ENCODE results near the gene IKBKE. TPM values are rescaled to one million over a fixed set of nuclear protein-coding genes. Genes with fewer than 3 reads are reported as not detected.

IKBKE gene
- total RNA-seq, 1 experiment from 2014 or later, result 36.0 TPM

GRCh38 chr1:206529425-206529824 is 59.1 kb downstream of the IKBKE start:
- Histone ChIP-seq H3K4me2 (ENCODE audit: low read depth, low read length, poor library complexity, severe bottlenecking) (no peak overlapping the region), H3K9me2 (replicated peaks; ENCODE audit: insufficient read depth, low read length) (no peaks in the 10 kb centered on the region), H3K27me3 (ENCODE audit: low read length) (no peaks in the 10 kb centered on the region), H3K9ac (ENCODE audit: low read length) (no peak overlapping the region), H2AFZ (ENCODE audit: low read length) (no peak overlapping the region), H3K79me2 (ENCODE audit: low read length) (no peaks in the 10 kb centered on the region), H3K9me3 (ENCODE audit: low read length) (no peaks in the 10 kb centered on the region), H4K20me1 (ENCODE audit: insufficient read depth, low read depth, low read length) (no peaks in the 10 kb centered on the region), H3K27ac (ENCODE audit: low read length) (no peak overlapping the region), H3K36me3 (ENCODE audit: insufficient read depth, low read length) (no peaks in the 10 kb centered on the region), H3K4me3 (ENCODE audit: low read length) (no peak overlapping the region), H3K4me1 (ENCODE audit: low read length) (peaks cover 14% of the 10 kb centered on the region)
- DNase-seq, result no peak

- no peaks in the 10 kb centered on the region for H4K20me1 ChIP-seq (ENCODE audit: insufficient read depth, low read depth, low read length)
These were observed 62.1 kb downstream of the IKBKE start for GRCh38 chr1:206532368-206532767.

GRCh38 chr1:206534552-206534951 is 64.3 kb downstream of the IKBKE start:
- no peak for DNase-seq

More at GRCh38 chr1:206532368-206532767, 62.1 kb downstream of the IKBKE start:
- Histone ChIP-seq H3K79me2 (ENCODE audit: low read length) (no peaks in the 10 kb centered on the region), H3K9ac (ENCODE audit: low read length) (no peak overlapping the region), H3K4me3 (ENCODE audit: low read length) (no peak overlapping the region), H3K4me2 (ENCODE audit: low read depth, low read length, poor library complexity, severe bottlenecking) (no peak overlapping the region), H3K9me2 (replicated peaks; ENCODE audit: insufficient read depth, low read length) (no peaks in the 10 kb centered on the region), H3K27me3 (ENCODE audit: low read length) (no peaks in the 10 kb centered on the region), H3K9me3 (ENCODE audit: low read length) (no peaks in the 10 kb centered on the region), H2AFZ (ENCODE audit: low read length) (no peak overlapping the region), H3K27ac (ENCODE audit: low read length) (no peak overlapping the region), H3K36me3 (ENCODE audit: insufficient read depth, low read length) (no peaks in the 10 kb centered on the region), H3K4me1 (ENCODE audit: low read length) (no peaks in the 10 kb centered on the region)
- DNase-seq, result no peak

GRCh38 chr1:206535853-206536188 is 65.5 kb downstream of the IKBKE start:
- Histone ChIP-seq H3K9ac (ENCODE audit: low read length) (no peak overlapping the region), H3K9me3 (ENCODE audit: low read length) (no peaks in the 10 kb centered on the region)
- no peak for DNase-seq

More at GRCh38 chr1:206534552-206534951, 64.3 kb downstream of the IKBKE start:
- Histone ChIP-seq H4K20me1 (ENCODE audit: insufficient read depth, low read depth, low read length) (no peaks in the 10 kb centered on the region), H3K36me3 (ENCODE audit: insufficient read depth, low read length) (no peaks in the 10 kb centered on the region), H3K9me3 (ENCODE audit: low read length) (no peaks in the 10 kb centered on the region), H3K79me2 (ENCODE audit: low read length) (no peaks in the 10 kb centered on the region), H3K27ac (ENCODE audit: low read length) (no peak overlapping the region), H3K4me1 (ENCODE audit: low read length) (no peaks in the 10 kb centered on the region; the same call in 1 of the 2 replicates), H3K9ac (ENCODE audit: low read length) (no peak overlapping the region), H3K9me2 (replicated peaks; ENCODE audit: insufficient read depth, low read length) (no peaks in the 10 kb centered on the region), H3K27me3 (ENCODE audit: low read length) (no peaks in the 10 kb centered on the region), H2AFZ (ENCODE audit: low read length) (no peak overlapping the region), H3K4me2 (ENCODE audit: low read depth, low read length, poor library complexity, severe bottlenecking) (no peak overlapping the region), H3K4me3 (ENCODE audit: low read length) (no peak overlapping the region)

GRCh38 chr1:206537141-206537540 is 66.9 kb downstream of the IKBKE start:
- no peaks in the 10 kb centered on the region; the same call in 1 of the 2 replicates for H3K4me1 ChIP-seq (ENCODE audit: low read length)
- H2AFZ ChIP-seq (ENCODE audit: low read length), result no peak overlapping the region
- no peak for DNase-seq

More at GRCh38 chr1:206535853-206536188, 65.5 kb downstream of the IKBKE start:
- Histone ChIP-seq H3K79me2 (ENCODE audit: low read length) (no peaks in the 10 kb centered on the region), H3K4me2 (ENCODE audit: low read depth, low read length, poor library complexity, severe bottlenecking) (no peak overlapping the region), H4K20me1 (ENCODE audit: insufficient read depth, low read depth, low read length) (no peaks in the 10 kb centered on the region), H3K4me3 (ENCODE audit: low read length) (no peak overlapping the region), H3K4me1 (ENCODE audit: low read length) (no peaks in the 10 kb centered on the region; the same call in 1 of the 2 replicates), H3K27me3 (ENCODE audit: low read length) (no peaks in the 10 kb centered on the region), H3K36me3 (ENCODE audit: insufficient read depth, low read length) (no peaks in the 10 kb centered on the region), H2AFZ (ENCODE audit: low read length) (no peak overlapping the region), H3K9me2 (replicated peaks; ENCODE audit: insufficient read depth, low read length) (no peaks in the 10 kb centered on the region), H3K27ac (ENCODE audit: low read length) (no peak overlapping the region)

GRCh38 chr1:206538086-206538770 is 68.0 kb downstream of the IKBKE start:
- Histone ChIP-seq H3K9me3 (ENCODE audit: low read length) (no peaks in the 10 kb centered on the region), H3K27me3 (ENCODE audit: low read length) (no peaks in the 10 kb centered on the region), H3K4me2 (ENCODE audit: low read depth, low read length, poor library complexity, severe bottlenecking) (no peak overlapping the region), H3K4me3 (ENCODE audit: low read length) (no peak overlapping the region), H3K4me1 (ENCODE audit: low read length) (no peaks in the 10 kb centered on the region; the same call in 1 of the 2 replicates), H2AFZ (ENCODE audit: low read length) (no peak overlapping the region), H3K79me2 (ENCODE audit: low read length) (no peaks in the 10 kb centered on the region), H3K9ac (ENCODE audit: low read length) (no peak overlapping the region), H3K27ac (ENCODE audit: low read length) (no peak overlapping the region), H4K20me1 (ENCODE audit: insufficient read depth, low read depth, low read length) (no peaks in the 10 kb centered on the region), H3K9me2 (replicated peaks; ENCODE audit: insufficient read depth, low read length) (no peaks in the 10 kb centered on the region), H3K36me3 (ENCODE audit: insufficient read depth, low read length) (no peaks in the 10 kb centered on the region)
- no peak for DNase-seq

More at GRCh38 chr1:206537141-206537540, 66.9 kb downstream of the IKBKE start:
- no peaks in the 10 kb centered on the region for H3K36me3 ChIP-seq (ENCODE audit: insufficient read depth, low read length)
- no peaks in the 10 kb centered on the region for H3K9me2 ChIP-seq (replicated peaks; ENCODE audit: insufficient read depth, low read length)
- no peak overlapping the region for H3K4me2 ChIP-seq (ENCODE audit: low read depth, low read length, poor library complexity, severe bottlenecking)
- H3K27ac ChIP-seq (ENCODE audit: low read length), result no peak overlapping the region
- no peaks in the 10 kb centered on the region for H3K79me2 ChIP-seq (ENCODE audit: low read length)
- no peaks in the 10 kb centered on the region for H3K27me3 ChIP-seq (ENCODE audit: low read length)
- H3K9ac ChIP-seq (ENCODE audit: low read length), result no peak overlapping the region
- H4K20me1 ChIP-seq (ENCODE audit: insufficient read depth, low read depth, low read length), result no peaks in the 10 kb centered on the region
- H3K9me3 ChIP-seq (ENCODE audit: low read length), result no peaks in the 10 kb centered on the region
- no peak overlapping the region for H3K4me3 ChIP-seq (ENCODE audit: low read length)

- no peak overlapping the region for H3K4me3 ChIP-seq (ENCODE audit: low read length)
- no peak for DNase-seq
- H3K9me2 ChIP-seq (replicated peaks; ENCODE audit: insufficient read depth, low read length), result no peaks in the 10 kb centered on the region
- H3K79me2 ChIP-seq (ENCODE audit: low read length), result no peaks in the 10 kb centered on the region
- H2AFZ ChIP-seq (ENCODE audit: low read length), result no peak overlapping the region
- H3K27me3 ChIP-seq (ENCODE audit: low read length), result no peaks in the 10 kb centered on the region
- H3K27ac ChIP-seq (ENCODE audit: low read length), result no peak overlapping the region
- no peaks in the 10 kb centered on the region for H3K9me3 ChIP-seq (ENCODE audit: low read length)
- H3K4me2 ChIP-seq (ENCODE audit: low read depth, low read length, poor library complexity, severe bottlenecking), result no peak overlapping the region
- no peaks in the 10 kb centered on the region for H3K36me3 ChIP-seq (ENCODE audit: insufficient read depth, low read length)
- no peaks in the 10 kb centered on the region; the same call in 1 of the 2 replicates for H3K4me1 ChIP-seq (ENCODE audit: low read length)
- H4K20me1 ChIP-seq (ENCODE audit: insufficient read depth, low read depth, low read length), result no peaks in the 10 kb centered on the region
- no peak overlapping the region for H3K9ac ChIP-seq (ENCODE audit: low read length)
These were observed 68.8 kb downstream of the IKBKE start for GRCh38 chr1:206538901-206539640.

- Histone ChIP-seq H3K4me1 (ENCODE audit: low read length) (no peaks in the 10 kb centered on the region; the same call in 1 of the 2 replicates), H3K27ac (ENCODE audit: low read length) (no peak overlapping the region), H3K79me2 (ENCODE audit: low read length) (no peaks in the 10 kb centered on the region), H3K27me3 (ENCODE audit: low read length) (no peaks in the 10 kb centered on the region), H2AFZ (ENCODE audit: low read length) (no peak overlapping the region), H3K4me2 (ENCODE audit: low read depth, low read length, poor library complexity, severe bottlenecking) (no peak overlapping the region), H3K9ac (ENCODE audit: low read length) (no peak overlapping the region), H4K20me1 (ENCODE audit: insufficient read depth, low read depth, low read length) (no peaks in the 10 kb centered on the region), H3K4me3 (ENCODE audit: low read length) (no peak overlapping the region), H3K36me3 (ENCODE audit: insufficient read depth, low read length) (no peaks in the 10 kb centered on the region), H3K9me2 (replicated peaks; ENCODE audit: insufficient read depth, low read length) (no peaks in the 10 kb centered on the region), H3K9me3 (ENCODE audit: low read length) (no peaks in the 10 kb centered on the region)
- no peak for DNase-seq
These were observed 69.9 kb downstream of the IKBKE start for GRCh38 chr1:206540044-206540780.

Data from Karpas-422 (cell line).